ENCODE results near the gene C3orf33.
"Not testable (repeated sequence)": the region's sequence is repeated elsewhere in the genome, so short reads cannot be mapped to it uniquely, and the experiment has no call there.

C3orf33 gene, protein sequence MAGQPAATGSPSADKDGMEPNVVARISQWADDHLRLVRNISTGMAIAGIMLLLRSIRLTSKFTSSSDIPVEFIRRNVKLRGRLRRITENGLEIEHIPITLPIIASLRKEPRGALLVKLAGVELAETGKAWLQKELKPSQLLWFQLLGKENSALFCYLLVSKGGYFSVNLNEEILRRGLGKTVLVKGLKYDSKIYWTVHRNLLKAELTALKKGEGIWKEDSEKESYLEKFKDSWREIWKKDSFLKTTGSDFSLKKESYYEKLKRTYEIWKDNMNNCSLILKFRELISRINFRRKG

DNA sequence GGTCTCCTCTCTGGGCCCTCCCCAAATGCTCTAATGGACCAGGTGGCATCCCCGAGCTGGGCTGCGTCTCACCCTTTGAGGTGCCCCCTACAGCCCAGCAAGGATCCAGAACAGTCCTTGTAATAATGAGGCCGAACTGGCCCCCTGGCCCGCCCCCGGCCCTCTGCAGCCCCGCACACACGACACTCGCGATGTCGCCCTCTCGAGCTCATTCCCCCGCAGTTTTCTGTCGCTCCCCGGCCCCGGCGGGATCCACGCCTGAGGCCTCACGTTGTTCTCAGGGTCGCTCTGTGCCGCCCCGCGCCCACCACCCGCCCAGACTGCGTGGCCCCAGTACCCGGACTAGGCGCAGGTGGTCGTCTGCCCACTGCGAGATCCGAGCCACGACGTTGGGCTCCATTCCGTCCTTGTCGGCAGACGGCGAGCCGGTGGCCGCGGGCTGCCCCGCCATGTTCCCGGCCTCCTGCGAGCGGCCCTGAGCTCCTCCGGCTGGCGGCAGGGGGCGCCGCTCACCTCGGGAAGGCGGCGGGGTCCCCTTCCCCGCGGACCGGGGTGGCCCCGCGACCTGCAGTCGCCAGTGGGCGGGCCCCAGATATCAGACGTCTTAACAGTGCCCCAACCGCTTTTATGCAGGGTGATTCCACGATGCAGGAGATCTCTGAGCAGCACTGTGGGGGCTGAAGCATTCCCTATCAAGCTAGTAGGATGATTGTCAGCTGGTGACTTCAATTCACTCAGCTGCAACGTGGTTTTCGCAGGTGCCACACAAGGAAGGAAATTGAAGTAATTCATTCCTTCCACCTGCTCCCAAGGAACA, at the start of gene C3orf33:
Gene C3orf33 (minus strand): TSS at position 477 of the 817 bp plus-strand sequence. CDS start 26 bp downstream, at position 451.
- H3K4me3 ChIP-seq (ENCODE audit: low read length): peak within 1 kb of the TSS; percentile 76
- peak; percentile 48 for DNase-seq (ENCODE audit: low read depth)
- TF ChIP-seq, protein P1, sequence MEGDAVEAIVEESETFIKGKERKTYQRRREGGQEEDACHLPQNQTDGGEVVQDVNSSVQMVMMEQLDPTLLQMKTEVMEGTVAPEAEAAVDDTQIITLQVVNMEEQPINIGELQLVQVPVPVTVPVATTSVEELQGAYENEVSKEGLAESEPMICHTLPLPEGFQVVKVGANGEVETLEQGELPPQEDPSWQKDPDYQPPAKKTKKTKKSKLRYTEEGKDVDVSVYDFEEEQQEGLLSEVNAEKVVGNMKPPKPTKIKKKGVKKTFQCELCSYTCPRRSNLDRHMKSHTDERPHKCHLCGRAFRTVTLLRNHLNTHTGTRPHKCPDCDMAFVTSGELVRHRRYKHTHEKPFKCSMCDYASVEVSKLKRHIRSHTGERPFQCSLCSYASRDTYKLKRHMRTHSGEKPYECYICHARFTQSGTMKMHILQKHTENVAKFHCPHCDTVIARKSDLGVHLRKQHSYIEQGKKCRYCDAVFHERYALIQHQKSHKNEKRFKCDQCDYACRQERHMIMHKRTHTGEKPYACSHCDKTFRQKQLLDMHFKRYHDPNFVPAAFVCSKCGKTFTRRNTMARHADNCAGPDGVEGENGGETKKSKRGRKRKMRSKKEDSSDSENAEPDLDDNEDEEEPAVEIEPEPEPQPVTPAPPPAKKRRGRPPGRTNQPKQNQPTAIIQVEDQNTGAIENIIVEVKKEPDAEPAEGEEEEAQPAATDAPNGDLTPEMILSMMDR (conservative IDR thresholded peaks at IDR 0.05; ENCODE audit: low read length): peak; percentile 47

DNA sequence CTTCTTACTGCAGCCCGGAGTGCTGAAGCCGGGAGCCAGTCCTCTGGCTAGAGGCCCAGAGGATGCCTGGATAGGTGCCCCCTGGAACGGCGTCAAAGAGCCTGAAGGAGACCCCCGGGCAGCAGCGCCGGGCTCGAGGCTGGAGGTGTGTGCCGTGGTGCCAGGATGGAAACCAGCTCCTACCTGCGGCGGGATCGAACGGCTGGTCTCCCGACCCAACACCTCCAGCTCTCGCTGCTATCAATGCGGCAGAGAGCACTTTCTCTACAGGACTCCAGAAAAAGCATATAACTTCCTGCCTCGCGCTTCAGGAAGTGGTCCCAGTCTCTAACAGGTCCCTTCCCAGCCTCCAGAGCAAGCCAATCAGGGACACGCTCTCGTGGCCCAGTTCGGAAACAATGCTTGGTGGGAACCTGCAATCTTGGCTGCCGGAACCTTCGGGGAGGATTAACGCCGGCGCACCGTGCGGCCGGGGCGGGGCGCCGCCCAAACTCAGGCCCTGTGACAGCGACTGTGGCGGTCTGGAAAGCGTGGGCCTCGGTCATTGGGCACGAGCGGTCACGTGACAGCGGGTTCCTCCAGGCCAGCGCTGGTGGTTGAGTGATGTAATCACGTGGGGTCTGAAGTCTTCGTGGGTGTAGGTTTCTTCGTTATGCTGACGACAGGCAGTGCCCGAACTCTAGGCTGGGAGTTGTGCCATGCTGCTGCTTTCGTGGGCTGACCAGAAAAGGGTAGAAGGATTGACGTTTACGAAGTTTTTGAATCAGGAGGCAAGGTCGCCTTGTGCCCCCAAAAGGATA, 48.3 kb upstream of the C3orf33 start, which contains the start of gene SLC33A1:
Gene SLC33A1 (minus strand): TSS at position 287 of the 800 bp plus-strand sequence. CDS start 430 bp downstream, outside the sequence.
- TF ChIP-seq, protein P1 (conservative IDR thresholded peaks at IDR 0.05; ENCODE audit: low read length): no peak
- peak; percentile 99 for DNase-seq (ENCODE audit: low read depth)
- H3K4me3 ChIP-seq (ENCODE audit: low read length): peak within 1 kb of the TSS; percentile 78

DNA sequence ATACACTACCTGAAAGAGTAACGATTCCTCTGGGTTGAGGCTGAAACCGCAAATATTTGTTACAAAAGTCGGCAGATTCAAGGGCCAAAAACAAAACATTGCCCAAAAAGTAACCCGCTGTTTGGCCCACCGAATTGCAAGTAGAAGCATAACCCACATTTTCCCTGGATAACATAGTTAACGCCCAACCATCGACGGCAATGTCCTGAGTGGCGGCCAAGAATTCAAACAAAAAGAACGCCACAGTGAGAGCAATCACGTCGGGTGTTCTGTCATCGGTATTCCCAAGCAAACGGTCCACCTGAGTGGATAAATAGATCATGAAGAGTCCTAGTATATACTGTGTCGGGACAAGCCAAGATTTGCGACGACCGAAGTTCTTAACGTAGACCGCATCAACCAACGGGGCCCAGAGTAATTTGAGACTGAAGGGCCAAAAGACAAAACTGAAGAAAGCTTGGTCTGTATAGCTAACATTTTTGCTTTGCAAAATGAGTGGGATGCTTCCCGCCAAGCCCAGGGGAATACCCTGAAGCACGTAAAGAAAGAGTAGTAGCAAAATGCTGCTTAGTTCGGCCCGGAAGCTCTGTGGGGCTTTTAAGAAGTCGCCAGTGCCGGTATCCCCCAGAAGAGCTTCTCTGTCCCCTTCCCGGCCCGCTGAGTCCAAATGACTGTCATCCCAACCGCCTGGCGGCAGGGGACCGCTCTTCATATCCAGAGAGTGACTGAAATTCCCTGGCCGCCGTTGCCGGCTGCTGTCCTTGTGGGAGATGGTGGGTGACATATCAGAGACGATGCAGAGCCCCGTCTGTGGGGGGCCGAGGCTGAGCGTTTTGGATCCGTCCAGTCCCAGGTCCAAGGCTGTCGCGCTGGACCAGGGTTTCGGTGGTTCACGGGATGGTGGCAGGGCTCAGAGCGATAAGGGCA, 47.4 kb upstream of the C3orf33 start:
- no peak for DNase-seq (ENCODE audit: low read depth)
- TF ChIP-seq, protein P1 (conservative IDR thresholded peaks at IDR 0.05; ENCODE audit: low read length): no peak

DNA sequence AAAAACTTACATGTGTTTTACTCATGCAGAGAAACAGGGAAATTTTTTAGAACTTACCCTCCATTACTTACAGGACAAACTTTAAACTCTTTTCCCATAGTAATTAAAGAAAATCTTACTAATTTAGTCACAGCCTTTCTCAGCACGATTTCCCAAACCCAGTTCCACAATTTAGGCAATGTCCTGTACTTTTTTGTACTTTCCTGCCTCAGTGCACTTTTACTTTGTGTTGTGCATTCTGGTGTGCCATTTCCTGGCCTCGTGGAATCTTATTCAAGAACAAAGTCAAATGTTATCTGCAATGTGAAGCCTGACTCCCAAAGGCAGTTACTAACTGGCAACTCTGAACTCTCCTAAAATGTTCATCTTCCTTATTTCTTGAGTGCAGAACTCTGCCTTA, 46.3 kb upstream of the C3orf33 start:
- DNase-seq (ENCODE audit: low read depth): no peak
- H3K4me3 ChIP-seq (ENCODE audit: low read length): peak overlapping the region; percentile 78
- TF ChIP-seq, protein P1 (conservative IDR thresholded peaks at IDR 0.05; ENCODE audit: low read length): no peak

More for the DNA sequence above, 47.4 kb upstream of the C3orf33 start:
- H3K4me3 ChIP-seq (ENCODE audit: low read length): peak overlapping the region; percentile 78

DNA sequence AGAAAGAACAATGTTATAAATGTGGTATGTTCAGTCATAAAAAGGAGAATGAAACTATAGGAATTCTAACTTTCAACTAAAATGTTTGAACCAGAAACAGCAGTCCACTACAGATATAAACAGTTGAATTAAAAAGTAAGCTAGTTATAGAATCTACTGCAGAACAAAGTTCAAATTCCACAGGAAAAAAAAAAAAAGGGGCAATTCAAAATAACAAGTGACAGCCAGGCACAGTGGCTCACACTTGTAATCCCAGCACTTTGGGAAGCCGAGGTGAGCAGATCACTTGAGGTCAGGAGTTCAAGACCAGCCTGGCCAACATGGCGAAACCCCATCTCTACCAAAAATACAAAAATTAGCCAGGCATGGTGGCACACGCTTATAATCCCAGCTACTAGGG, 43.3 kb upstream of the C3orf33 start:
- H3K4me3 ChIP-seq (ENCODE audit: low read length); DNase-seq (ENCODE audit: low read depth): not testable (repeated sequence)

DNA sequence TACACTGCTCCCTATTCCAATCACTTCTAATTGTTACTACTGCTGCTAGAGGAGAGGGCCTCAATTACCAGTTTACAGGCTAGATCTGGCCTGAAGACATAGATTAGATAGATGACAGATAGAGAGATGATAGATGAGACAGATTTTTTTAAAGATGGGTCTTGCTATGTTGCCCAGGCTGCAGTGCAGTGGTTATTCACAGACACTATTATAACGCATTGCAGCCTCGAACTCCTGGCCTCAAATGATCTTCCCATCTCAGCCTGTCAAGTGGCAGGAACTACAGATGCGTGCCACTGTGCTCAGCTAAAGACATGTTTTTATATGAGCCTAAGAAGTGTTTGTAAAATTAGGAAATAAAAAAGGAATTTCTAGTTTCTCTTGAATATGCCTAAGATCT, 41.9 kb upstream of the C3orf33 start:
- DNase-seq (ENCODE audit: low read depth): no peak
- TF ChIP-seq, protein P1 (conservative IDR thresholded peaks at IDR 0.05; ENCODE audit: low read length): no peak
- H3K4me3 ChIP-seq (ENCODE audit: low read length): no peak overlapping the region

Data from AG10803 (cell line).